Measurements from ENCODE around the gene TNFRSF4. TPM values are rescaled to one million over a fixed set of nuclear protein-coding genes. Genes with fewer than 3 reads are reported as not detected.

The TNFRSF4 gene
- total and polyA plus RNA-seq, 2 of the 13 experiments (the other 11 are each of a cell fraction or from before 2014, with no cell fraction given), result not detected

DNA sequence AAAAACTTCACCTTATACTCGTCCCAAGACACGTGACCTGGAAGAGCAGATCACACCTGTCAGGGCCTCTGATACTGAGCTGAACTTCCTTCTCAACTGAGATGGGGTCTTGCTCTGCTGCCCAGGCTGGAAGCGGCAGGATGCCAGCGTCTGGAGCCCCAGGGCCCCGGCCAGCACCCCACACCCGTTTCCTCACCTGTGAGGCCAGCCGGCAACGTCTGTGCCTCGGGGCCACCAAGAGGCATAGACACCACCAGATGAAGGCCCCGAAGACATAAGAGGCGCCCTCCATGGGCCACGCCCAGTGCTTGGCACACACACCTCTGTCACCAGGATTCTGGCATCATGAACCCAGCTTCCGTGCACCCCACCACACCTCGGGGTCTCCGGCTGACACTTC, 9.4 kb upstream of the TNFRSF4 start:
- Histone ChIP-seq H3K27ac (ENCODE audit: extremely low read length, insufficient read depth, low read length) (no peak overlapping the region), H3K9ac (ENCODE audit: insufficient read depth, low read depth, low read length) (no peak overlapping the region), H4K20me1 (ENCODE audit: insufficient read depth, low read length) (0 out of 2 replicates have a peak, but pooled peaks cover 7% of the 10 kb centered on the region), H3K79me2 (ENCODE audit: insufficient read depth, low read length) (peaks cover 20% of the 10 kb centered on the region), H3K27me3 (ENCODE audit: control insufficient read depth in 1 of 2, insufficient read depth in 2 of 2, low read length in 2 of 2) (no peaks in the 10 kb centered on the region), H2AFZ (ENCODE audit: low read length) (no peak overlapping the region), H3K4me1 (ENCODE audit: insufficient read depth, low read length) (no peaks in the 10 kb centered on the region), H3K4me3 (replicated peaks in 1 of 3; ENCODE audit: insufficient read depth in 1 of 3, low read depth in 2 of 3, low read length in 3 of 3) (no peak overlapping the region), H3K36me3 (replicated peaks in 1 of 2; ENCODE audit: control insufficient read depth in 1 of 2, insufficient read depth in 2 of 2, low read length in 2 of 2) (peaks cover 34 to 74% of the 10 kb centered on the region in 2 experiments), H3K4me2 (ENCODE audit: low read depth, low read length) (no peak overlapping the region), H3K9me3 (ENCODE audit: low read length) (no peaks in the 10 kb centered on the region)
- DNase-seq (ENCODE audit: low spot score) (no peak), FAIRE-seq (no peak), ATAC-seq (no peak)
- ChIA-PET CTCF (ENCODE audit: low intra/inter-chr PET ratio, low total read pairs) (no interaction called here), POLR2A (no interaction called here)
- 96% methylated on average over 8 of the region's 15 CpGs for WGBS (ENCODE audit: low lambda C conversion rate)
- intact Hi-C loops (cut with micrococcal nuclease; ENCODE audit: unreplicated experiment) (no loop called here), in situ Hi-C loops (cut with HindIII; ENCODE audit: extremely low pct_ligation_motif_present, low pct_unique_long_range_greater_than_20kb) (no loop called here)
- BruUV-seq (replicated peaks), result no TSS peak
- TF ChIP-seq, protein P1, sequence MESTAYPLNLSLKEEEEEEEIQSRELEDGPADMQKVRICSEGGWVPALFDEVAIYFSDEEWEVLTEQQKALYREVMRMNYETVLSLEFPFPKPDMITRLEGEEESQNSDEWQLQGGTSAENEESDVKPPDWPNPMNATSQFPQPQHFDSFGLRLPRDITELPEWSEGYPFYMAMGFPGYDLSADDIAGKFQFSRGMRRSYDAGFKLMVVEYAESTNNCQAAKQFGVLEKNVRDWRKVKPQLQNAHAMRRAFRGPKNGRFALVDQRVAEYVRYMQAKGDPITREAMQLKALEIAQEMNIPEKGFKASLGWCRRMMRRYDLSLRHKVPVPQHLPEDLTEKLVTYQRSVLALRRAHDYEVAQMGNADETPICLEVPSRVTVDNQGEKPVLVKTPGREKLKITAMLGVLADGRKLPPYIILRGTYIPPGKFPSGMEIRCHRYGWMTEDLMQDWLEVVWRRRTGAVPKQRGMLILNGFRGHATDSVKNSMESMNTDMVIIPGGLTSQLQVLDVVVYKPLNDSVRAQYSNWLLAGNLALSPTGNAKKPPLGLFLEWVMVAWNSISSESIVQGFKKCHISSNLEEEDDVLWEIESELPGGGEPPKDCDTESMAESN (CRISPR knock-in tag; conservative IDR thresholded peaks at IDR 0.05), result no peak
- TF ChIP-seq ZNF720 (CRISPR knock-in tag; IDR thresholded peaks at IDR 0.05) (no peak), STAG1 (CRISPR knock-in tag; IDR thresholded peaks at IDR 0.05) (no peak), CBX1 (IDR thresholded peaks at IDR 0.05; ENCODE audit: low read depth) (no peak), ZSCAN12 (CRISPR knock-in tag; IDR thresholded peaks at IDR 0.05) (no peak), ZNF567 (CRISPR knock-in tag; IDR thresholded peaks at IDR 0.05; ENCODE audit: borderline replicate concordance) (no peak), ZNF230 (CRISPR knock-in tag; IDR thresholded peaks at IDR 0.05) (no peak), ZFP90 (CRISPR knock-in tag; IDR thresholded peaks at IDR 0.05; ENCODE audit: borderline replicate concordance) (no peak), ARNT2 (CRISPR knock-in tag; IDR thresholded peaks at IDR 0.05; ENCODE audit: low read depth) (no peak)
- TF ChIP-seq, protein P2, sequence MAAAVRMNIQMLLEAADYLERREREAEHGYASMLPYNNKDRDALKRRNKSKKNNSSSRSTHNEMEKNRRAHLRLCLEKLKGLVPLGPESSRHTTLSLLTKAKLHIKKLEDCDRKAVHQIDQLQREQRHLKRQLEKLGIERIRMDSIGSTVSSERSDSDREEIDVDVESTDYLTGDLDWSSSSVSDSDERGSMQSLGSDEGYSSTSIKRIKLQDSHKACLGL (CRISPR knock-in tag; IDR thresholded peaks at IDR 0.05), result no peak
- TF ChIP-seq, protein P3, sequence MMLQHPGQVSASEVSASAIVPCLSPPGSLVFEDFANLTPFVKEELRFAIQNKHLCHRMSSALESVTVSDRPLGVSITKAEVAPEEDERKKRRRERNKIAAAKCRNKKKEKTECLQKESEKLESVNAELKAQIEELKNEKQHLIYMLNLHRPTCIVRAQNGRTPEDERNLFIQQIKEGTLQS (CRISPR knock-in tag; IDR thresholded peaks at IDR 0.05), result no peak
- TF ChIP-seq, protein P4, sequence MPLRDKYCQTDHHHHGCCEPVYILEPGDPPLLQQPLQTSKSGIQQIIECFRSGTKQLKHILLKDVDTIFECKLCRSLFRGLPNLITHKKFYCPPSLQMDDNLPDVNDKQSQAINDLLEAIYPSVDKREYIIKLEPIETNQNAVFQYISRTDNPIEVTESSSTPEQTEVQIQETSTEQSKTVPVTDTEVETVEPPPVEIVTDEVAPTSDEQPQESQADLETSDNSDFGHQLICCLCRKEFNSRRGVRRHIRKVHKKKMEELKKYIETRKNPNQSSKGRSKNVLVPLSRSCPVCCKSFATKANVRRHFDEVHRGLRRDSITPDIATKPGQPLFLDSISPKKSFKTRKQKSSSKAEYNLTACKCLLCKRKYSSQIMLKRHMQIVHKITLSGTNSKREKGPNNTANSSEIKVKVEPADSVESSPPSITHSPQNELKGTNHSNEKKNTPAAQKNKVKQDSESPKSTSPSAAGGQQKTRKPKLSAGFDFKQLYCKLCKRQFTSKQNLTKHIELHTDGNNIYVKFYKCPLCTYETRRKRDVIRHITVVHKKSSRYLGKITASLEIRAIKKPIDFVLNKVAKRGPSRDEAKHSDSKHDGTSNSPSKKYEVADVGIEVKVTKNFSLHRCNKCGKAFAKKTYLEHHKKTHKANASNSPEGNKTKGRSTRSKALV (CRISPR knock-in tag; IDR thresholded peaks at IDR 0.05), result no peak
- TF ChIP-seq, protein P5, sequence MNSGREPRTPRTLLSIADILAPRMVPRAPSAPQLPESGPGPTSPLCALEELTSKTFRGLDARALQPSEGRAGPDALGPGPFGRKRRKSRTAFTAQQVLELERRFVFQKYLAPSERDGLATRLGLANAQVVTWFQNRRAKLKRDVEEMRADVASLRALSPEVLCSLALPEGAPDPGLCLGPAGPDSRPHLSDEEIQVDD (CRISPR knock-in tag; IDR thresholded peaks at IDR 0.05; ENCODE audit: borderline replicate concordance), result no peak
- TF ChIP-seq, protein P6, sequence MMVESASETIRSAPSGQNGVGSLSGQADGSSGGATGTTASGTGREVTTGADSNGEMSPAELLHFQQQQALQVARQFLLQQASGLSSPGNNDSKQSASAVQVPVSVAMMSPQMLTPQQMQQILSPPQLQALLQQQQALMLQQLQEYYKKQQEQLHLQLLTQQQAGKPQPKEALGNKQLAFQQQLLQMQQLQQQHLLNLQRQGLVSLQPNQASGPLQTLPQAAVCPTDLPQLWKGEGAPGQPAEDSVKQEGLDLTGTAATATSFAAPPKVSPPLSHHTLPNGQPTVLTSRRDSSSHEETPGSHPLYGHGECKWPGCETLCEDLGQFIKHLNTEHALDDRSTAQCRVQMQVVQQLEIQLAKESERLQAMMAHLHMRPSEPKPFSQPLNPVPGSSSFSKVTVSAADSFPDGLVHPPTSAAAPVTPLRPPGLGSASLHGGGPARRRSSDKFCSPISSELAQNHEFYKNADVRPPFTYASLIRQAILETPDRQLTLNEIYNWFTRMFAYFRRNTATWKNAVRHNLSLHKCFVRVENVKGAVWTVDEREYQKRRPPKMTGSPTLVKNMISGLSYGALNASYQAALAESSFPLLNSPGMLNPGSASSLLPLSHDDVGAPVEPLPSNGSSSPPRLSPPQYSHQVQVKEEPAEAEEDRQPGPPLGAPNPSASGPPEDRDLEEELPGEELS (CRISPR knock-in tag; IDR thresholded peaks at IDR 0.05), result no peak
- TF ChIP-seq, protein P7, sequence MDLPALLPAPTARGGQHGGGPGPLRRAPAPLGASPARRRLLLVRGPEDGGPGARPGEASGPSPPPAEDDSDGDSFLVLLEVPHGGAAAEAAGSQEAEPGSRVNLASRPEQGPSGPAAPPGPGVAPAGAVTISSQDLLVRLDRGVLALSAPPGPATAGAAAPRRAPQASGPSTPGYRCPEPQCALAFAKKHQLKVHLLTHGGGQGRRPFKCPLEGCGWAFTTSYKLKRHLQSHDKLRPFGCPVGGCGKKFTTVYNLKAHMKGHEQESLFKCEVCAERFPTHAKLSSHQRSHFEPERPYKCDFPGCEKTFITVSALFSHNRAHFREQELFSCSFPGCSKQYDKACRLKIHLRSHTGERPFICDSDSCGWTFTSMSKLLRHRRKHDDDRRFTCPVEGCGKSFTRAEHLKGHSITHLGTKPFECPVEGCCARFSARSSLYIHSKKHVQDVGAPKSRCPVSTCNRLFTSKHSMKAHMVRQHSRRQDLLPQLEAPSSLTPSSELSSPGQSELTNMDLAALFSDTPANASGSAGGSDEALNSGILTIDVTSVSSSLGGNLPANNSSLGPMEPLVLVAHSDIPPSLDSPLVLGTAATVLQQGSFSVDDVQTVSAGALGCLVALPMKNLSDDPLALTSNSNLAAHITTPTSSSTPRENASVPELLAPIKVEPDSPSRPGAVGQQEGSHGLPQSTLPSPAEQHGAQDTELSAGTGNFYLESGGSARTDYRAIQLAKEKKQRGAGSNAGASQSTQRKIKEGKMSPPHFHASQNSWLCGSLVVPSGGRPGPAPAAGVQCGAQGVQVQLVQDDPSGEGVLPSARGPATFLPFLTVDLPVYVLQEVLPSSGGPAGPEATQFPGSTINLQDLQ (CRISPR knock-in tag; IDR thresholded peaks at IDR 0.05), result no peak
